Colonic mucosa (tissue), 4 donors: ENCODE measurements around the gene USP20. TPM values are rescaled to one million over a fixed set of nuclear protein-coding genes. Genes with fewer than 3 reads are reported as not detected.
A peak's percentile ranks its signal among the peaks of the same experiment; 100 is the strongest.

Source experiments
- DNase-seq: peaks from one replicate; pipeline ENCODE4 v3.0.0-alpha.2; 2020
- H3K27ac ChIP-seq: fragments of 200-600 bp; one replicate; pipeline ENCODE4 v1.8.0; 2021
- H3K27me3 ChIP-seq: fragments of 200-600 bp; one replicate; pipeline ENCODE4 v1.8.0; 2021
- H3K36me3 ChIP-seq: fragments of 200-600 bp; one replicate; pipeline ENCODE4 v1.8.0; 2021
- H3K4me1 ChIP-seq: fragments of 200-600 bp; one replicate; pipeline ENCODE4 v1.8.0; 2021; ENCODE audit warnings: mild to moderate bottlenecking
- H3K4me3 ChIP-seq: fragments of 200-600 bp; one replicate; pipeline ENCODE4 v1.8.0; 2021
- H3K9ac ChIP-seq, 2 donors: one replicate each; pipeline ENCODE4 v1.7.0; 2013; ENCODE audit warnings: control low read depth in 2 of 2, low read depth in 2 of 2, low read length in 2 of 2
- H3K9me3 ChIP-seq: fragments of 200-600 bp; one replicate; pipeline ENCODE4 v1.8.0; 2021
- CTCF ChIP-seq: fragments of 200-600 bp; IDR thresholded peaks from one replicate; pipeline ENCODE4 v1.8.0; 2022; ENCODE audit warnings: antibody characterized with exemption, mild to moderate bottlenecking
- intact Hi-C: fragments of 100-400 bp; cut with DNase I; formaldehyde crosslinking; loops from one replicate; pipeline ENCODE4 v1.14.1; 2022
- total RNA-seq, 2 donors: library from RNA; stranded (reverse); fragmentation: NEBNext Ultra II Directional in 1 of 2; extraction: Animal tissue kit (Norgen Biotek cat#: 25700) in 1 of 2; gene quantifications; one replicate each; pipeline ENCODE4 v1.2.1, GENCODE V29; 2021
- donor health status: healthy.
- donor health status: DM: no; HTN: no; CAD: no.
- donor health status: DM: no; HTN: no; CAD: no.

USP20 gene
- total RNA-seq, 2 donors from 2014 or later: 14.7 to 20.0 TPM

- Histone ChIP-seq H3K27me3 (no peaks in the 10 kb centered on the region), H3K4me1 (peaks cover 4% of the 10 kb centered on the region), H3K9ac (no peak overlapping the region), H3K27ac (no peak overlapping the region), H3K36me3 (no peaks in the 10 kb centered on the region), H3K4me3 (no peak overlapping the region), H3K9me3 (no peaks in the 10 kb centered on the region)
- intact Hi-C loops: no loop called here
- no peak for TF ChIP-seq CTCF
- no peak for DNase-seq
Measured at GRCh38 chr9:129897263-129897662, 62.0 kb downstream of the USP20 start.

- Histone ChIP-seq H3K27me3 (no peaks in the 10 kb centered on the region), H3K4me1 (no peaks in the 10 kb centered on the region), H3K36me3 (no peaks in the 10 kb centered on the region), H3K4me3 (no peak overlapping the region), H3K9me3 (no peaks in the 10 kb centered on the region), H3K9ac (no peak overlapping the region), H3K27ac (no peak overlapping the region)
- intact Hi-C loops: no loop called here
- no peak for TF ChIP-seq CTCF
- DNase-seq: peak; percentile 44
Measured at GRCh38 chr9:129898185-129898584, 62.9 kb downstream of the USP20 start.

- Histone ChIP-seq H3K4me3 (no peak overlapping the region), H3K27me3 (no peaks in the 10 kb centered on the region), H3K27ac (no peak overlapping the region), H3K4me1 (no peaks in the 10 kb centered on the region), H3K9me3 (no peaks in the 10 kb centered on the region), H3K9ac (no peak overlapping the region), H3K36me3 (no peaks in the 10 kb centered on the region)
- intact Hi-C loops: no loop called here
- TF ChIP-seq CTCF: no peak
- no peak for DNase-seq
Measured at GRCh38 chr9:129899620-129900019, 64.4 kb downstream of the USP20 start.

GRCh38 chr9:129900263-129901027 is 65.2 kb downstream of the USP20 start:
- no peak overlapping the region for H3K27ac ChIP-seq
- H3K9ac ChIP-seq: no peak overlapping the region
- no peaks in the 10 kb centered on the region for H3K27me3 ChIP-seq
- H3K4me3 ChIP-seq: no peak overlapping the region
- intact Hi-C loops: no loop called here
- H3K9me3 ChIP-seq: no peaks in the 10 kb centered on the region
- H3K4me1 ChIP-seq: no peaks in the 10 kb centered on the region
- no peak for TF ChIP-seq CTCF
- DNase-seq: no peak
- no peaks in the 10 kb centered on the region for H3K36me3 ChIP-seq

GRCh38 chr9:129901993-129902739 is 66.9 kb downstream of the USP20 start:
- no peak for DNase-seq
- Histone ChIP-seq H3K4me3 (no peak overlapping the region), H3K27me3 (no peaks in the 10 kb centered on the region), H3K36me3 (no peaks in the 10 kb centered on the region), H3K27ac (no peak overlapping the region), H3K9ac (no peak overlapping the region), H3K9me3 (no peaks in the 10 kb centered on the region), H3K4me1 (no peaks in the 10 kb centered on the region)
- TF ChIP-seq CTCF: no peak
- intact Hi-C loops: no loop called here
